HG03280 (cell line): ENCODE measurements around the gene WDR86.

Experiments
- ATAC-seq: cut with Tn5 transposase; IDR thresholded peaks from one replicate; pipeline ENCODE4 v1.9.1; 2021; ENCODE audit warnings: mild to moderate bottlenecking, moderate library complexity; ENCODE audit not compliant: unreplicated experiment

WDR86 gene

DNA sequence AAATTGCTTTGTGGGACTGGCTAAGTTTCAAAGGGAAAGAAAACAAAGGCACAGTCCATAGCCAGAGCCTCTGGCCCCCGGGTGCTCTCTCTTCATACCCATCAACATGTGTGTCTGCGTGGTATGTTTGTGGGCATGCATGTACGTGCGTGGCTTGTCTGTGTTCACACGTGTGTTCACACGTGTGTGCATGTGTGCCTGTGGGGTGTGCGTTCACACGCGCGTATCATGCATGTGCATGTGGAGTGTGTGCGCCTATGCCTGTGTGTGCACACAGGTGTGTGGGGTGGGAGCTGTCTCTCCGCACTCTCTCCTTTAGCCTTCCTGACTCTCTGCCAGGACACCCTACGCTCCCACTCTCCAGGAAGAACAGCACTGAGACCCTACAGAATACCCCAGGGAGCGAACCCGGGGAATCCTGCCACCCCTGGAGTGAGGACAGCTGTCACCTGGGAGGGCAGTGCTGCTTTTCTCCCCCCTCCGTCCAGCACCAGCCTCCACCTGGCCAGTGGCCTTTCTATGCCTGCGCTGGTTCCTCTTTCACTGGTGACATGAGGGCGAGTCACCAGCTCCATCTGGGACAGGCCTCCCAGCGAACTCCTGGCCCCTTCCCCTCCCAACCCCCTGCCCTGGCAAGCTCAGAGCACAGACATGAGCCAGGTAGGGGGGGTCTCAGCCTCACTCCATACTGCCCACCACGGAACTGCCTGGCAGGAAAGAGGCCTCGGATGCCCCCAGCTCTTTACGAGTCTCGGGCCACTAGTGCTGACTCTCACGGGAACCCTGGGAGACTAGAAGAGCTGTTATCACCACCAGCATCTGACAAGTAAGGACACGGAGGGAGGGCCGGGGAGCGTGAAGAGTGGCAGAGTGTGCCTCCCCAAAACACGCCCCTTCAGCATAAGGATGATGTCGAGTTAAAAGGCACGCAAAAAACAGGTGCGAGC is 16.5 kb downstream of the WDR86 start:
- ATAC-seq: no peak

DNA sequence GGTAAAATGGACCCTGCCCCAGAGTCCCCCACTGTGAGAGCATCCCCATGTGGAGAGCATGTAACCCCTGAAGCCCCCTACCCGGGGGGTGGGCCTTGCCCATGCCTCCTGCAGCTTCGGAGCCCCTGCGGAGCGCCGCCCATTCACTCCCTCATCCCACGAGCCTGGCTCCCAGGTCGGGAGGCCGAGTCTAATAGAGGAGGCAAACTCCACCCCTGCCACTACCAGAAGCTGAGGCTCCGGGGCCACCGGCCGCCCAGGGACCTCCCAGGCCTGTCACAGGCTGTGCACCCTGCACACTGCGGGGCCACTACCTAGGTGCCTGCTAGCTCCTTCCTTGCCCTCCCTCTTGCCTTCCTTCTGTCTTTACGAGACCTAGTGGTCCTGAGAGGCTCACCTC is 17.4 kb downstream of the WDR86 start:
- no peak for ATAC-seq

DNA sequence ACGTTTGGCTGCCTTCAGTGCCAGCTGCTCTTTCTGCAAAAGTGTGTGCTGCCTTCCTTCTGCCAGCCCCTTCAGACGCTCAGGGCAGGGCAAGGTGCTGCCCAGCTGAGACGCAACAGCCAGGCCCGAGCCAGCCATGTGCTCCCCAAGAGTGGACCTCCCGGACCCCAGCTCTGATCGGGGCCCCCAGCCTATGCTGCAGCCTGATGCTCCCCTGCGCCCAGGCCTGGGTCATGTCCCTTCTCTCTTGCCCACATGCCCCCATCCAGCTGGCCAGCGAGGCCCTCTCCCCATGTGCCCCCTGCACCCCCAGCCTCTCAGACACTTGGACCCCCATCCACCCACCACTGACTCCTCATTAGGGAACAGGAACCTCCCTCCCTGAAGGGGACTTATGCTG is 17.8 kb downstream of the WDR86 start:
- ATAC-seq: no peak

- no peak for ATAC-seq
These were observed 18.5 kb downstream of the WDR86 start for GRCh38 chr7:151391358-151391730.

GRCh38 chr7:151390598-151391357 is 19.1 kb downstream of the WDR86 start:
- no peak for ATAC-seq

- no peak for ATAC-seq
These were observed 19.9 kb downstream of the WDR86 start for GRCh38 chr7:151389768-151390597.

GRCh38 chr7:151389096-151389767 is 20.6 kb downstream of the WDR86 start:
- ATAC-seq: no peak

- ATAC-seq: no peak
These were observed 21.4 kb downstream of the WDR86 start for GRCh38 chr7:151388430-151388829.

- ATAC-seq: no peak
These were observed 21.9 kb downstream of the WDR86 start for GRCh38 chr7:151388007-151388297.

- ATAC-seq: no peak
These were observed 22.5 kb downstream of the WDR86 start for GRCh38 chr7:151387161-151388006.

- no peak for ATAC-seq
These were observed 23.3 kb downstream of the WDR86 start for GRCh38 chr7:151386301-151387160.

DNA sequence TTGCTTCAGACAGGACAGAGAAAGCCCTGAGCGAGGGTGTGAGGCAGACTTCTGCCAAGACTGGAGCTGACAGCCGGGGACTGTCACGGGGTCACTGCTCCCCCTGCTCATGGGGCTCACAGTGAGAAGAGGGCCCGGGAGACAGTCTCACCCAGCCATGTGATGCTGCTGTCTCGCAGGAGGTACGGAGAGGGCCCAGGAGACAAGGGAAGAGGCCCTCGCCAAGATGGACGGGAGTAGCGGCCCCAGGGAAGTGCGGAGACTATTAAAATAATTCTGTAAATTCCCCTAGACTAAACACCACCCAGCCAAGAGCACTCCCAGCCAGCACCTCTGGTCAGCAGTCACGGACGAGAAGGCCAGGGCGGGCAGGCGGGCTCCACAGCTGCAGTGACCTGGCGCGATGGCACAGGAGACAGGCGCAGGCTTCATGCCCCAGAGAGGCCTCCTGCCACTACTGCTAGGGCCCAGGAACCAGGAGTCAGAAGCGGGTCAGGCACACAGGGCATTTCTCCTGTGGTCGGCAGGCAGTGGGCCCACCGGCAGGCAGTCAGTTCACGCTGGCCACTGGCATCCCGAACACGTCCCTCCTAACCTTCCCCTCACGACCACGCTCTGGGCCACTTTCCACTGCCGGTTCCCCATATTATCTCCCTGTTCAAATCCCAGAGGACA is 24.1 kb downstream of the WDR86 start:
- ATAC-seq: no peak

DNA sequence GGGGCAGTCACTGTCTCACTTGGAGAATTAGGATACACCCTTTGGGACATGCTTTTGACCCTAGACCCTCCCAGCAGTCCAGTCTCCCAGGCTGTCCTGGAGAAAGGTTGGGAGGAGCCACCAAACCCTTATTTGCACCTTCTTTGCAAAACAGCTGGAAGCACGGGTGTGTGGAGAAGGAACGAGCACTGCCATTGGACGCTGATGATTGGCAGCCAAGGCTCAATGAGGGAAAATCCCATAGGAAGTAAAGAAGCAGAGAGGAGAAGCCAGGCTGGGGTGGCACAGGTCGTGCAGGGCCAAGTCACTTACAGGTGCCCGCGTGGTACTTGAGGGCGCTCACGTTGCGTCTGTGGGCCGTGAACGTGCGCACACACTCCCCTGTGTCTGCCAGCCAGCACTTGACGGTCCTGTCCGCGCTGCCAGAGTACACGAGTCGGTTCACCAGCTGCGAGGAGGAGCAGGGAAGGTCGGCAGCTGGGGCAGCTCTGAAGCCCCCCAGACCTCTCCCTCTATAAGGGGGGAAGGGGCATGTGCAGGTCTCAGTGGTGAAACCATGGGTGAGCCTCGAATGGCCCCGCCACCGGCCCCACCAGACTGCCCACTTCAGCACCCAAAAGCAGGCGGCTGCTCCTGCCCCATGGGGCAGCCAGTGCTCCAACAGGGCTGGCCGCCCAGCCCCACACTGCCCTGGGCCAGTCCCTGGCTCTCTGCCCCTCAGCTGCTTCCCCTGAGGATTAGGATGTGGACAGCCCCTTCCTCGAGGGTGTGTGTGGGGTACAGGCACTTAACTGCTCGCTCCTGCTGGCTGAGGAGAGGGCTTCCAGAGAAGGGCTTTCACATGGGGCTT is 24.8 kb downstream of the WDR86 start:
- no peak for ATAC-seq

- ATAC-seq: no peak
These were observed 25.5 kb downstream of the WDR86 start for GRCh38 chr7:151384352-151384697.

DNA sequence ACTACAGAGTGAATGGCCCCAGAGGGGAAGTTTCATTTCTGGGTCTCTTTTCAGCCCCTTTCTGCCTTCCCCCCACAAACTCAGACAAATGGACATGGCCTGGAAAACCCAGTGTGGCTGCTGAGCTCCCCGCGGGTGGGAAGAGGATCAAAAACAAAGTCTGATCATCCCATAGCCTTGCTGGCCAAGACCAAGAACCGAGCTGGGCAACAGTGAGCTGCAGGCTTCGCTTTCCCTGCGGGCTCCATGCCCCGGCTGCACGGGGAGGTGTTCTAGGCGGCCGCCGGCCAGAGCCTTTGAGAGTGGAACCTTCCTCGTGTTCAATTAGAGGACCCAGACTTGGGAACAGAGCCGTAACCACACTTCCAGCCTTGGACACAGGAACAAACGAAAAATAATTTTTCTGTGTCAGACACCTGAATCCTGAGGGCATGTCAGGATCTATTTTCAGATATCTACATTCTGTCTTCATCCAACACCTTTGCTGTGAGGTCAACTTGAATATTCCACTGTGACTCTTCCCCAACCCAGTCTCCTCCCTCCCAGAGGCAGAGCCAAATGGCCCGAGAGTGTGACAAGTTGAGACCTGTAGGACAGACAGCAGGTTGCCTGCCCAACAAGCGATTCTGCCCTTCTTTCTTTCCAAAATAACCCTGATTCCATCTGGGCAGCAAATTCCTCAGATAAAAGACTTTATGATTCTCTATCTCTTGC is 26.0 kb downstream of the WDR86 start:
- no peak for ATAC-seq

GRCh38 chr7:151382079-151382885 is 27.6 kb downstream of the WDR86 start:
- no peak for ATAC-seq
